AG10803 (cell line): ENCODE results near the gene LGALSL.

Experiments
- DNase-seq: peaks from one replicate; pipeline ENCODE4 v3.0.0; 2010; ENCODE audit warnings: low read depth
- H3K4me3 ChIP-seq: 2 replicates; pipeline ENCODE4 v1.5.1; 2011; ENCODE audit warnings: mild to moderate bottlenecking, low read length, control low read depth
- CTCF ChIP-seq: conservative IDR thresholded peaks from 2 replicates; pipeline ENCODE4 v1.5.1; 2011; ENCODE audit warnings: mild to moderate bottlenecking, low read length, control low read depth, inconsistent platforms

The LGALSL gene

GRCh38 chr2:64453770-64454385 lies at the start of gene LGALSL:
Gene LGALSL, plus strand, starts transcription at chr2:64454162. Its CDS starts 384 bp downstream, at chr2:64454546.
- peak within 1 kb of the TSS; percentile 46 for H3K4me3 ChIP-seq
- peak; percentile 5 for DNase-seq
- TF ChIP-seq CTCF, result no peak

GRCh38 chr2:64404743-64405142 lies 49.2 kb upstream of the LGALSL start:
- DNase-seq, result no peak
- H3K4me3 ChIP-seq, result no peak overlapping the region
- no peak for TF ChIP-seq CTCF

GRCh38 chr2:64405581-64406406 lies 48.2 kb upstream of the LGALSL start:
- H3K4me3 ChIP-seq, result peak overlapping the region; percentile 50
- no peak for TF ChIP-seq CTCF
- peak; percentile 96 for DNase-seq

GRCh38 chr2:64406407-64406774 lies 47.6 kb upstream of the LGALSL start:
- TF ChIP-seq CTCF, result no peak

GRCh38 chr2:64408031-64408430 lies 45.9 kb upstream of the LGALSL start:
- TF ChIP-seq CTCF, result no peak
- DNase-seq, result no peak
- H3K4me3 ChIP-seq, result no peak overlapping the region

More at GRCh38 chr2:64406407-64406774, 47.6 kb upstream of the LGALSL start:
- peak overlapping the region; percentile 50 for H3K4me3 ChIP-seq
- no peak for DNase-seq

- no peak for TF ChIP-seq CTCF
- DNase-seq, result no peak
- H3K4me3 ChIP-seq, result no peak overlapping the region
Observed at GRCh38 chr2:64410671-64411070, 43.3 kb upstream of the LGALSL start.

- no peak for DNase-seq
Observed at GRCh38 chr2:64412671-64413070, 41.3 kb upstream of the LGALSL start.

More at GRCh38 chr2:64412671-64413070, 41.3 kb upstream of the LGALSL start:
- TF ChIP-seq CTCF, result no peak
- H3K4me3 ChIP-seq, result no peak overlapping the region
